GM12878 (cell line): ENCODE measurements around the gene PHKB. TPM values are rescaled to one million over a fixed set of nuclear protein-coding genes. Genes with fewer than 3 reads are reported as not detected.

ENCODE experiments used
- ATAC-seq: fragments of 200-7000 bp; cut with Tn5 transposase; 3 replicates; pipeline ENCODE4 v1.9.1; 2020; ENCODE audit warnings: mild to moderate bottlenecking, moderate library complexity
- BruUV-seq: library from RNA; stranded (reverse); fragments of 400-500 nt; replicated peaks from 2 replicates; lab custom pipeline; 2021; lab: Mats Ljungman, UMichigan
- CTCF ChIA-PET: fragments of 300-600 bp; sonication (Branson Sonifier 250); formaldehyde crosslinking; extraction: SDS; loops from one replicate; lab custom pipeline; 2021; ENCODE audit warnings: inconsistent platforms; lab: Yijun Ruan, JAX
- POLR2A ChIA-PET: fragments of 350-600 bp; formaldehyde crosslinking; extraction: SDS; loops from one replicate; lab custom pipeline; 2021; ENCODE audit warnings: inconsistent platforms; lab: Charles Lee
- RAD21 ChIA-PET: fragments of 300-600 bp; sonication (Branson Sonifier 250); formaldehyde crosslinking; loops from one replicate; lab custom pipeline; 2023; ENCODE audit warnings: antibody characterized with exemption; ENCODE audit not compliant: unreplicated experiment; lab: Charles Lee
- SMC1A ChIA-PET: fragments of 300-600 bp; sonication (Branson Sonifier 250); formaldehyde crosslinking; loops from one replicate; lab custom pipeline; 2023; ENCODE audit not compliant: unreplicated experiment, uncharacterized antibody; lab: Charles Lee
- DNase-seq: peaks from one replicate; pipeline ENCODE4 v3.0.0-alpha.2; 2011; ENCODE audit warnings: low read depth, low spot score
- FAIRE-seq: peaks from 3 replicates; lab custom pipeline; 2011; peaks lifted over from hg19 to GRCh38; lab: Jason Lieb, UNC
- H2AFZ ChIP-seq: 2 replicates; pipeline ENCODE4 v1.6.0; 2011; ENCODE audit warnings: low read depth, low read length, control low read depth; ENCODE audit not compliant: control insufficient read depth
- H3K27ac ChIP-seq: 2 replicates; pipeline ENCODE4 v1.5.1; 2011; ENCODE audit warnings: control low read depth; ENCODE audit not compliant: control insufficient read depth, insufficient read depth
- H3K27me3 ChIP-seq, 2 experiments: replicated peaks in 1 of 2; 2 replicates each; pipeline versions ENCODE4 v1.6.0 to v1.6.1; 2011; ENCODE audit warnings: low read length in 1 of 2; ENCODE audit not compliant: control insufficient read depth in 2 of 2, insufficient read depth in 2 of 2
- H3K36me3 ChIP-seq, 2 experiments: 2 replicates each; pipeline ENCODE4 v1.5.1; 2011; ENCODE audit warnings: low read length in 1 of 2; ENCODE audit not compliant: control insufficient read depth in 2 of 2, insufficient read depth in 2 of 2
- H3K4me1 ChIP-seq: 2 replicates; pipeline ENCODE4 v1.6.1; 2011; ENCODE audit warnings: mild to moderate bottlenecking, low read length, moderate library complexity, mixed read lengths; ENCODE audit not compliant: control insufficient read depth, insufficient read depth
- H3K4me2 ChIP-seq: 2 replicates; pipeline ENCODE4 v1.6.0; 2011; ENCODE audit warnings: control low read depth; ENCODE audit not compliant: control insufficient read depth, insufficient read depth
- H3K4me3 ChIP-seq: fragments of 200-600 bp; sonication (generic); 2 replicates; pipeline ENCODE4 v1.5.1; 2016
- H3K79me2 ChIP-seq: 2 replicates; pipeline ENCODE4 v1.6.0; 2011; ENCODE audit warnings: low read length; ENCODE audit not compliant: control insufficient read depth, insufficient read depth
- H3K9ac ChIP-seq: 2 replicates; pipeline ENCODE4 v1.8.0; 2011; ENCODE audit warnings: low read length, control low read depth, mixed read lengths; ENCODE audit not compliant: control insufficient read depth, insufficient read depth
- H3K9me3 ChIP-seq: replicated peaks from 3 replicates; pipeline ENCODE4 v1.5.1; 2011; ENCODE audit warnings: mild to moderate bottlenecking, low read length; ENCODE audit not compliant: control insufficient read depth, insufficient read depth
- H4K20me1 ChIP-seq: 2 replicates; pipeline ENCODE4 v1.6.0; 2011; ENCODE audit not compliant: control insufficient read depth, insufficient read depth
- BACH1 ChIP-seq: fragments of 450-650 bp; IDR thresholded peaks from 2 replicates; pipeline ENCODE4 v1.6.1; 2017; ENCODE audit warnings: mild to moderate bottlenecking, borderline replicate concordance
- CTCF ChIP-seq, 3 experiments: IDR thresholded peaks in 2 of 3; conservative IDR thresholded peaks in 1 of 3; 2 replicates each; pipeline ENCODE4 v1.5.1; 2011; ENCODE audit warnings: low read depth in 3 of 3, low read length in 3 of 3, mild to moderate bottlenecking in 3 of 3, control low read depth in 2 of 3, moderate library complexity in 2 of 3, inconsistent platforms in 1 of 3, mixed read lengths in 1 of 3; ENCODE audit not compliant: control insufficient read depth in 2 of 3, insufficient read depth in 1 of 3; ENCODE audit errors: extremely low read depth in 1 of 3
- ETV6 ChIP-seq, 2 experiments: fragments of 450-650 bp in 1 of 2; IDR thresholded peaks in 1 of 2; conservative IDR thresholded peaks in 1 of 2; 2 replicates each; pipeline ENCODE4 v1.6.1; 2014; ENCODE audit warnings: antibody characterized with exemption in 1 of 2, borderline replicate concordance in 1 of 2, low read depth in 1 of 2, mild to moderate bottlenecking in 1 of 2, moderate library complexity in 1 of 2
- FOXM1 ChIP-seq: IDR thresholded peaks from 2 replicates; pipeline ENCODE4 v1.6.1; 2012; ENCODE audit warnings: low read depth, mild to moderate bottlenecking, inconsistent platforms, low read length, moderate library complexity
- NFYA ChIP-seq: IDR thresholded peaks from 2 replicates; pipeline ENCODE4 v1.6.1; 2011; ENCODE audit warnings: low read depth, mild to moderate bottlenecking, low read length, improper control_type of control experiment, borderline replicate concordance
- RB1 ChIP-seq: fragments of 450-650 bp; formaldehyde crosslinking; IDR thresholded peaks from 2 replicates; pipeline ENCODE4 v1.6.1; 2017; ENCODE audit warnings: mild to moderate bottlenecking, borderline replicate concordance
- SP1 ChIP-seq: IDR thresholded peaks from one replicate; pipeline ENCODE4 v1.6.1; 2011; ENCODE audit warnings: low read depth, low read length
- ZNF24 ChIP-seq: fragments of 450-650 bp; IDR thresholded peaks from 2 replicates; pipeline ENCODE4 v1.6.1; 2017; ENCODE audit warnings: antibody characterized with exemption, mild to moderate bottlenecking
- WGBS: methylation state at CpG from one replicate; pipeline ENCODE4 v1.1.6; 2016; ENCODE audit warnings: low lambda C conversion rate; ENCODE audit not compliant: insufficient replicate concordance, insufficient coverage; ENCODE audit errors: missing lambda C conversion rate; 5-methylcytosine and 5-hydroxymethylcytosine counted together
- in situ Hi-C: fragments of 300-500 bp; cut with MboI; formaldehyde crosslinking; loops from 9 replicates; pipeline ENCODE4 v1.14.3; 2018; ENCODE audit warnings: mixed read lengths
- intact Hi-C: fragments of 100-400 bp; cut with micrococcal nuclease; formaldehyde crosslinking; loops from one replicate; pipeline ENCODE4 v1.14.2; 2022; ENCODE audit not compliant: unreplicated experiment
- polyA plus RNA-seq, 11 experiments: library from polyadenylated mRNA; depleted of rRNA in 4 of 11; unstranded in 6 of 11; stranded (reverse) in 5 of 11; fragments of >200 nt; fragmentation: Nextera tagmentation in 4 of 11; fragmentation: Illumina TruSeq in 1 of 11; extraction: Ambion mirVana in 4 of 11; extraction: Trizol in 1 of 11; gene quantifications; 1 replicate in 1 of 11; 2 replicates in 10 of 11; pipeline versions ENCODE4 v1.2.1 to v1.2.3, GENCODE V29; 2011 to 2016; ENCODE audit warnings: inconsistent platforms in 2 of 11, missing spikeins in 2 of 11, low read depth in 1 of 11
- total RNA-seq, 4 experiments: library from RNA; depleted of rRNA in 3 of 4; stranded (reverse); fragments of >200 nt in 3 of 4; fragmentation: Illumina TruSeq in 1 of 4; extraction: Trizol in 1 of 4; gene quantifications; 2 replicates each; pipeline versions ENCODE4 v1.2.1 to v1.2.3, GENCODE V29; 2013 to 2021

Gene PHKB
- total and polyA plus RNA-seq, 10 of the 15 experiments (the other 5 are each of a cell fraction or from before 2014, with no cell fraction given): 14.2 to 65.6 (median 37.0) TPM

DNA sequence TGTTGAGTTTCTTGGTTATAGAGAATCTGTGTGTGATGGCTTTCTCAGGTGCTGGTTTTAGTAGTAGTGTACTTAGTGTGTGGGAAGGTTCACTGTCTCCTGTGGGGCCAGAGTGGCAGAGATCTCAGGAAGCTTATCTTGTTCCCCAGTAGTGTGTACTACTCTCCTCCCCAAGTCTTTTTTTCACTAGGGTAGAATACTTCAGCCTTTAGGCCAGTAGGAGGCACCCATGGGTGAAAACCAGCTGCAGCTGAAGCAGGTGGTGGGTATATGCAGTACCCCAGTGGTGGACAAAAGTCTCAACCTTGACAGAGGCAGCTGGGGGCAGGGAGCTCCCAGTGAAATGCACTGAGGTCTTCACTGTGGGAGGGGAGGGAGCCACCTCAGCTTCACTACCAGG is 109.9 kb downstream of the PHKB start:
- FAIRE-seq (no peak), ATAC-seq (no peak), DNase-seq (no peak)
- H3K9ac ChIP-seq: no peak overlapping the region
- in situ Hi-C loops: no loop called here
- H3K79me2 ChIP-seq: no peaks in the 10 kb centered on the region; the same call in none of the 2 replicates
- SMC1A ChIA-PET: interaction anchor here (0.9 to 1.5 kb wide), 2 partner anchors 13 to 29 kb away, joined by 4 to 5 read pairs; no protein-coding TSS in a partner anchor
- H4K20me1 ChIP-seq: no peaks in the 10 kb centered on the region
- peaks cover 6 to 10% of the 10 kb centered on the region in 2 experiments; a peak in 3 of 4 replicates for H3K36me3 ChIP-seq
- POLR2A ChIA-PET: interaction anchor here (0.6 kb wide), 1 partner anchor 10 kb away, joined by 7 read pairs; no protein-coding TSS in a partner anchor
- H3K9me3 ChIP-seq: peaks cover 10% of the 10 kb centered on the region; the same call in 2 of the 3 replicates
- CTCF ChIA-PET: no interaction called here
- no peaks in the 10 kb centered on the region for H3K27me3 ChIP-seq
- TF ChIP-seq CTCF (IDR thresholded peaks at IDR 0.05 in 2 of 3, conservative IDR thresholded peaks at IDR 0.05 in 1 of 3; ENCODE audit: control insufficient read depth in 2 of 3, extremely low read depth in 1 of 3, insufficient read depth in 1 of 3, low read depth in 3 of 3, low read length in 3 of 3) (0 out of 6 replicates have a peak, but pooled peaks of 1 of the 3 experiments have one; percentile 13), NFYA (no peak)
- TF ChIP-seq, all 136 proteins: peak for 1
- peaks cover 16% of the 10 kb centered on the region for H3K4me1 ChIP-seq
- intact Hi-C loops: loop anchor here (5.0 kb wide), 1 partner anchor 49 kb away; no protein-coding TSS in a partner anchor
- H3K4me3 ChIP-seq: no peak overlapping the region
- H2AFZ ChIP-seq: no peak overlapping the region
- no peak overlapping the region for H3K4me2 ChIP-seq
- RAD21 ChIA-PET: interaction anchor here (2.7 kb wide), 1 partner anchor 48 kb away, joined by 8 read pairs; no protein-coding TSS in a partner anchor
- H3K27ac ChIP-seq: no peak overlapping the region
- BruUV-seq: no TSS peak

DNA sequence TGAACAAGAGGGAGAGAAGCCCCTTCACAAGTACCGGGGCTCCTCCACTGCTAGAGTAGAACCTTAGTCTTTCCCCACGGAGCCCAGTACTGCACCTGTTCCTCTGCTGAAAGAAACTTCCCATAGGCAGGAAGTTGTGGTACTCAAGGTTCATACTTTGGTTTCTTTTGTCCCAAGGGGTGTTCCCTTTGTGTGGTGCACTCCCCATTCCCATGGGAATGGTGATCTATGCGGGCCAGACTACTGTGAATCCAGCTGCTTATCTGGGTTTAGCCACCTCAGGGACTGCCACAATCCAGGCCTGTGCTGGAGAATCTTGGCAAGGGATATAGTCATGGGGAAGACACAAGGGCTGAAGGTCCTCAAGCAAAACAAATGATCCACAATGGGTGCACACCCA is 110.6 kb downstream of the PHKB start:
- in situ Hi-C loops: no loop called here
- peaks cover 10% of the 10 kb centered on the region; the same call in 2 of the 3 replicates for H3K9me3 ChIP-seq
- TF ChIP-seq FOXM1 (no peak), RB1 (no peak), BACH1 (no peak), ZNF24 (no peak), ETV6 (conservative IDR thresholded peaks at IDR 0.05 in 1 of 2, IDR thresholded peaks at IDR 0.05 in 1 of 2; ENCODE audit: borderline replicate concordance in 1 of 2, low read depth in 1 of 2) (no peak), SP1 (no peak)
- ATAC-seq (no peak), DNase-seq (no peak), FAIRE-seq (no peak)
- ChIA-PET SMC1A (interaction anchor here (0.9 to 1.5 kb wide), 3 partner anchors 13 to 110 kb away, joined by 4 to 5 read pairs (median 4); partner anchors contain the start of gene PHKB), POLR2A (no interaction called here), CTCF (no interaction called here), RAD21 (interaction anchor here (2.7 kb wide), 1 partner anchor 48 kb away, joined by 8 read pairs; no protein-coding TSS in a partner anchor)
- no peaks in the 10 kb centered on the region for H3K27me3 ChIP-seq
- BruUV-seq: no TSS peak
- peaks cover 16% of the 10 kb centered on the region for H3K4me1 ChIP-seq
- intact Hi-C loops: loop anchor here (5.0 kb wide), 1 partner anchor 49 kb away; no protein-coding TSS in a partner anchor
- no peaks in the 10 kb centered on the region for H4K20me1 ChIP-seq
- H3K9ac ChIP-seq: no peak overlapping the region
- no peak overlapping the region for H2AFZ ChIP-seq
- H3K36me3 ChIP-seq: peaks cover 6 to 10% of the 10 kb centered on the region in 2 experiments; a peak in 3 of 4 replicates
- no peak overlapping the region for H3K27ac ChIP-seq
- H3K79me2 ChIP-seq: no peaks in the 10 kb centered on the region; the same call in none of the 2 replicates
- H3K4me2 ChIP-seq: no peak overlapping the region
- no peak overlapping the region for H3K4me3 ChIP-seq
- WGBS: 63% methylated on average over 3 of the region's 3 CpGs
